Activated T-helper 17 cell treated with anti-CD3 and anti-CD28 coated beads, Interleukin-2, amount 50 U/mL, for 72 hours (primary cell): ENCODE measurements around the gene RPL28. TPM values are rescaled to one million over a fixed set of nuclear protein-coding genes. Genes with fewer than 3 reads are reported as not detected.

Experiments
- ATAC-seq: fragments of 150-1000 bp; cut with Tn5 transposase; replicated peaks from 2 replicates; pipeline ENCODE4 v1.10.0; 2021; ENCODE audit warnings: mild to moderate bottlenecking, moderate library complexity
- H3K27ac Mint-ChIP-seq: one replicate; pipeline ENCODE4 v1.8.0; 2022; ENCODE audit warnings: mixed read lengths
- H3K27me3 Mint-ChIP-seq: one replicate; pipeline ENCODE4 v1.8.0; 2022; ENCODE audit warnings: mixed read lengths
- H3K36me3 Mint-ChIP-seq: one replicate; pipeline ENCODE4 v1.8.0; 2022; ENCODE audit warnings: low read depth, mild to moderate bottlenecking, mixed read lengths
- H3K4me1 Mint-ChIP-seq: one replicate; pipeline ENCODE4 v1.8.0; 2022; ENCODE audit warnings: mixed read lengths
- H3K4me3 Mint-ChIP-seq: one replicate; pipeline ENCODE4 v1.8.0; 2022; ENCODE audit warnings: mild to moderate bottlenecking, mixed read lengths
- H3K9me3 Mint-ChIP-seq: one replicate; pipeline ENCODE4 v1.8.0; 2022; ENCODE audit warnings: mixed read lengths
- total RNA-seq, 2 donors: library from RNA; stranded (reverse); gene quantifications; one replicate each; pipeline ENCODE4 v1.2.3, GENCODE V29; 2022

Gene RPL28
- total RNA-seq, 2 donors from 2014 or later, result 2,155 to 2,438 TPM

DNA sequence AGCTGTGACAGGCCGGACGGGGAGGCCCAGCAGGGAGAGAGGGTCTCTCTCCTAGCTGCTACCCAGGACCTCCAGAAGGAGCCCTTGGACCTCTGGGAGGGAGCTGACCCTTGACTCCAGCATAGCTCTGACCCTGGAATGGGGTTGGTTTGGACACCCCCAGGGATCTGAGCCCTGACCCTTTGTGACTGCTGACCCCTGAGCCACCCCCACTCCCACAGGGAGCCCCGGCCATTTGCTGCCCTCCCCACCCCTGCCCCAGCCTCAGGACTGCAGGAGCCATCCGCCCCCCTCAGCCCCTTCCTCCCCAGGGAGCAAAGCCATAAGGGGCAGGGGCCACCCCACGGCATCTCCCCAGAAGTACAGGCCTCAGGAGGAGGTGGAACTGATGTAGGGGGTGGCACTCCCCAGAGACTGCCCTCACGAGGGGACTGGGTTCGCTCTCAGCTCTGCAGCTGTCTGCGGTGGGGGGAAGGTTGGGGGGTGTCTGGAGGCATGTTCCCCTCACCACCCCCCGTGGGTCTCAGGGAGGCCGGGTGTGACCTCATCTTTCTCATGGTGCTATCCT, 38.2 kb upstream of the RPL28 start:
- Mint-ChIP-seq H3K4me3 (no peak overlapping the region), H3K27ac (no peak overlapping the region), H3K27me3 (peaks cover 15% of the 10 kb centered on the region), H3K36me3 (peaks cover 20% of the 10 kb centered on the region), H3K4me1 (peaks cover 8% of the 10 kb centered on the region), H3K9me3 (no peaks in the 10 kb centered on the region)
- ATAC-seq, result no peak

DNA sequence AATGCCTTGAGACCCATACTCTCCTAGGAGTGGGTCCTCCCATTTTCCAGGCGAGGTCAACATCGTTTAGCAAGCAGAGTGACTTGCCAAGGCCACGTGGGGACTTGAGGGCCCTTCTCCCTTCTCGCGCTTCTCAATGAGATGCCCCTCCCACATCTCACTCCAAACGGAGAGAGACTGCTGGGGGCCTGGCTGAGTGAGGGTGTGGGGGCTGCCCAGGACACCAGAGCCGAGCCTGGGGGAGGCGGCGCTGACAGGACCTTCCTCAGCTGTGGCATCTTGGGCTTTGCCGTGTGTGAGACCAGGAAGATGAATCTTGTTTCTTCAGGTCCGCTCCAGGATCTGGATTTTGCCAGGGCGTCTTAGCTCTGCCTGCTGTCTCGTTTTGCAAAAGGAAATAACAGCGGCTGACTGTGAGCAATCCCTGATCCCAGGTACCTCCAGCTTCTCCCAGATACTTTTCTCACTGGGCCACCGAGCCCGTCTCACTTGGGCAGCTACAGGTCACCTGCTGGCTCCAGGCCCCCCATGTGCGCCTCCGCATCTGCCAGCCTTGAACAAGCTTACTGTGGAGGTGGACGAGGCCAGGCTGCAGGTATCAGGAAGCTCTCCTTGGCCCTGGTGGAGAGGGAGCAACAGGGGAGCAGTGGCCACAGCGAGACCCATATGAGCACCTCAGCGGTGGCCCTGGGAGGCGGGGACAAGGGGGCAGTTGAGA, 37.3 kb upstream of the RPL28 start:
- peaks cover 17% of the 10 kb centered on the region for H3K4me1 Mint-ChIP-seq
- no peak for ATAC-seq
- H3K27me3 Mint-ChIP-seq, result peaks cover 23% of the 10 kb centered on the region
- no peaks in the 10 kb centered on the region for H3K9me3 Mint-ChIP-seq
- no peak overlapping the region for H3K4me3 Mint-ChIP-seq
- H3K27ac Mint-ChIP-seq, result no peak overlapping the region
- peaks cover 23% of the 10 kb centered on the region for H3K36me3 Mint-ChIP-seq

DNA sequence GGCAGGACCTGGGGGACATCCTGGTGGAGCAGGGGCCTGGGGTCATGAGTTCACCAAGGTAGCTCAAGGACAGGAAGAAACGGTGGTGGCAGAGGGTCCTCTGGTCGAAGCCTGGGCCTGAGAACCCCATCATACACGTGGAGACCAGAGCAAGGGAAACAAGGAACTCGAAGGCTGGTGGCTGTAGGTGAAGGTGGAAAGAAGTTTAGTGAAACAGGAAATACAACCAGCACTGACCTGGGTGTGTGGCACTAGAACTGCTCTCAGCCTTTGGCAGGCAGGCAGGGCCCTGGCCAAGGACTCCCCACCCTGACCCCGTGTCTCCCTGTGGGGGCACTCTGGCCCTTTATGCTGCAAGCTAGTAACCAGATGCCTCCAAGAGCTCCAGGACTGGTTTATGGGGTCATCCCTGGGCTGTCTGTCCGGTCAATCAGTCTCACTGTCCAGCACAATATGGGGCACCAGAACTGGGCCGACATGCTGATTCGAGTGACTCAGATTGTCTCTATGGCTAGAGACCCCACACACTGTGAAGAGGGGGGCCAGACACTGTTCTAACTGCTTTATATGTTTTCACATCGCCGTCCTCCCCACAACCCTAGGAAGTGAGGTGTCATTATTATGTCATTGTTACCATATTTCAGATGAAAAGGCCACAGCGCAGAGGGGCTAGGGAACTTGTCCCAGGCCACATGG, 35.0 kb upstream of the RPL28 start:
- Mint-ChIP-seq H3K4me1 (peaks cover 17% of the 10 kb centered on the region), H3K9me3 (no peaks in the 10 kb centered on the region), H3K27ac (no peak overlapping the region), H3K27me3 (peaks cover 30% of the 10 kb centered on the region), H3K36me3 (peaks cover 11% of the 10 kb centered on the region), H3K4me3 (no peak overlapping the region)
- ATAC-seq, result no peak

GRCh38 chr19:55352040-55352439, 33.7 kb upstream of the RPL28 start:
- no peak overlapping the region for H3K27ac Mint-ChIP-seq

DNA sequence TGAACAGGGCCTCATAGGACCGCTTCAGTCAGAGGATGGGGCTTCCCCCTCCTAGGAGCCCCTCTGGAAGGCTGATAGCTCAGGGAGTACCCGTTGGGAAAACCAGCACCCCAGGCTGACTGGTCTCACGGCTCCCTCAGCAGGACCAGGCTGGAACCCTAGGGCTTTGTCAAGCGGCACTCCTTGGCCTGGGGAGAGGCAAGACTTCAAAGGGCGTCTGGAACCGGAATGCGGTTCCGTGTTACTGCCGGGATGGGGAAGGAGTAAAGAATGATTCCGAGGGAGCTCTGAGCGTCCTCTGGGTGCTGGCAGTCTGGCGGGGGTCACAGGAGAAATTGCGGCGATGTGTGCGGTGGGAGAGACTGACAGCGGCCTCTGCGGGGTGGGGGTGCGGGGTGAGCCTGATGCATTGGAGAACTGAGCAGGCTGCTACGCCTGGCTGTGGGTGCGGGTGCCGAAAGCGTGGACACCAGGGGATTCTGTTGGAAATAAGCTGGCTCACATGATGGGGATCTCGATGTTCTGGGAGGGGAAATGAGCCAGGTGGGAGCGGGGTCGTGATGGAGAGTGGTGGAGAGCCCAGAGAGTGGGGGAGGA, 33.1 kb upstream of the RPL28 start:
- Mint-ChIP-seq H3K4me3 (peak overlapping the region; percentile 68), H3K27ac (no peak overlapping the region), H3K27me3 (peaks cover 36% of the 10 kb centered on the region), H3K9me3 (no peaks in the 10 kb centered on the region), H3K4me1 (peaks cover 17% of the 10 kb centered on the region), H3K36me3 (peaks cover 11% of the 10 kb centered on the region)
- ATAC-seq, result no peak

More at GRCh38 chr19:55352040-55352439, 33.7 kb upstream of the RPL28 start:
- Mint-ChIP-seq H3K4me1 (peaks cover 17% of the 10 kb centered on the region), H3K4me3 (no peak overlapping the region), H3K36me3 (peaks cover 11% of the 10 kb centered on the region), H3K9me3 (no peaks in the 10 kb centered on the region), H3K27me3 (peaks cover 31% of the 10 kb centered on the region)
- no peak for ATAC-seq

DNA sequence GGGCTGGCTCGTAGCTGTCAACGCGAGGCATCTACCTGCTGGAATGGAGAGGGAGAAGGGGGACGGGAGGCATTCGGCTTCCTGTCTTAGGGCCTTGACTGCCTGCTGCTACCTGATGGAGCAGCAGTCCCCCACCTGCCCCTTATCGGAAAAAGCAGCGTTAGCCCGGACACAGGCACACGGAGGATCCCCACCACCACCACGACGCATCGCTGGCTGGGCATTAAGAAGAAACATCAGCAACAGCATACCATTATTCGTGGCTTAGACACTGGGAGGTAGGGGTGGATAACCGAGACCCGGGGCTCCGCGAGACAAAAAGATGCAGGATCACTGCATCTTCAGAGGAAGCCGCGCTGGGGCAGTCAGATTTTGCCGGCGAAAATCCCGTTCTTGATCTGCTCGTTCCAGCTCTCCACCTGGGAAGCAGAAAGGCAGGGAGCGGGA, 32.4 kb upstream of the RPL28 start:
- ATAC-seq, result no peak
- Mint-ChIP-seq H3K27me3 (peaks cover 36% of the 10 kb centered on the region), H3K27ac (no peak overlapping the region)

DNA sequence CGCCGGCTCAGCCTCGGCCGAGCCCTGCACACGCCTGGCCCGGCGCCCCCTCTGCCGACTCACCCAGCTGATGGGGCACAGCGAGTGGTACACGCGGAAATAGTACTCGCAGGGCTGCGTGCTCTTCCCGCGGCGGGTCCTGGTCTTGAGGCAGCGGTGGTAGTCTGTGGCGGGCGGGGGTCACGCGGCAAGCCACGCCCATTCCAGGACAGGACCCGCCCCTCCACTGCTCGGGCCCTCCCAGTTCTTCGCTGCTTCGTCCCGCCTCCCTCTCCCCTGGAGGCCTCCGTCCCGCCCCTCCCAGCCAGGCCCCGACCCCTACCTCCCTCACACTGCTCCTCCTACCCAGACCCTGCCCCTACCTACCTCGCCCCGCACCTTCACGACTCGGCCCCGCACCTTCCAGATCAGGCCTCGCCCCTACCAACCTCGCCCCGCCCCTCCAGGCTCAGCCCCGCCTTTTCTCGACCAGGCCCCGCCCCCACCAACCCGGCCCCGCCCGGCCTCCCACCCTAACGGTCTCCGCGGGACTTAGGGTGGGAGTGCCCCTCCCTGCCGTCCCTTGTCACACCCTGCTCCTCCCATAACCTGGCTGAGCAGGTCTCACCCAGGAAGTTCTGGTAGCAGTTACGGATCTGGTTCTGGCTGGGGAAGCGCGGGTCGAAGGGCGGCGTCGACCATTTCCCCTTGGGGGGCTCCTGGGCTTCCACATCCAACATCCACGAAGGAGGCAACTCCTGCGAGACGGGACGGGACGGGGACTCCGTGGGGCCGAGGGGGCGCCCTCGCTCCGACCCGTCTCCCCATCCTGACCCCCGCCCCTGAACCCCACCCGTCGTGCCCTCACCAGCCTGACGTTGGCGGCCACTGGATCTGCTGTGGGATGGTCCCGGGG, 31.7 kb upstream of the RPL28 start:
- Mint-ChIP-seq H3K27ac (no peak overlapping the region), H3K36me3 (peaks cover 11% of the 10 kb centered on the region), H3K4me1 (peaks cover 17% of the 10 kb centered on the region), H3K27me3 (peaks cover 36% of the 10 kb centered on the region), H3K4me3 (peak overlapping the region; percentile 68), H3K9me3 (no peaks in the 10 kb centered on the region)
- peak; percentile 84 for ATAC-seq

More for the DNA sequence above, 32.4 kb upstream of the RPL28 start:
- H3K36me3 Mint-ChIP-seq, result peaks cover 11% of the 10 kb centered on the region
- no peaks in the 10 kb centered on the region for H3K9me3 Mint-ChIP-seq
- H3K4me1 Mint-ChIP-seq, result peaks cover 17% of the 10 kb centered on the region
- H3K4me3 Mint-ChIP-seq, result peak overlapping the region; percentile 68

DNA sequence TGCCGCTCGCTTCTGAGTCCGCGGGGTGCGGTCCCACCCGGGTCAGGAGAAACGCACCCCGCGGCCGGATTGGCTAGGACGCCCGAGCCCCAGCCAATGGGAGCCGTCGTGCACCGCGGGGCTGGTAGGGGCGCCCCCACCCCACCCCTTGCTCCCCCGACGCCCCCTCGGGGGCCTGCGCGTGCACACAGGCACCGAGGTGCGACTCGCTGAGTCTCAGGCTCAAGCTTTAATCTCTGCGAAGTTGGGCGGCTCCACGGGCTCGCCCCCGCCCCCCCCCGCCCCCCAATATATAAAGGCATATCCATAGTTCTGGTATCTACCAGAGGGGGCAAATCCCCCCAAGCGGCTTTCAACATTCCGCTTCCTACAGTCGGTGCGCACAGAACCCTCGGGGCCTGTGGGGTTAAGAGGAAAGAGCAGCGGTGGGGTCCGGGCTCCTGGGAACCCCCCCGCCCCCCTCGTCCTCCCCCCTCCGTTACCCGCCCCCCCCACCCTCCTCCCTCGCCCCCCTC, 31.0 kb upstream of the RPL28 start, which contains the start of gene COX6B2:
TSS of gene COX6B2 (minus strand) at position 22 of the 515 bp plus-strand sequence. CDS start 198 bp downstream, outside the sequence.
- Mint-ChIP-seq H3K4me3 (peak within 1 kb of the TSS; percentile 68), H3K4me1 (peaks cover 17% of the 10 kb centered on the region), H3K9me3 (no peaks in the 10 kb centered on the region), H3K27me3 (peaks cover 36% of the 10 kb centered on the region), H3K36me3 (peaks cover 11% of the 10 kb centered on the region), H3K27ac (no peak within 1 kb of the TSS)
- ATAC-seq, result no peak

DNA sequence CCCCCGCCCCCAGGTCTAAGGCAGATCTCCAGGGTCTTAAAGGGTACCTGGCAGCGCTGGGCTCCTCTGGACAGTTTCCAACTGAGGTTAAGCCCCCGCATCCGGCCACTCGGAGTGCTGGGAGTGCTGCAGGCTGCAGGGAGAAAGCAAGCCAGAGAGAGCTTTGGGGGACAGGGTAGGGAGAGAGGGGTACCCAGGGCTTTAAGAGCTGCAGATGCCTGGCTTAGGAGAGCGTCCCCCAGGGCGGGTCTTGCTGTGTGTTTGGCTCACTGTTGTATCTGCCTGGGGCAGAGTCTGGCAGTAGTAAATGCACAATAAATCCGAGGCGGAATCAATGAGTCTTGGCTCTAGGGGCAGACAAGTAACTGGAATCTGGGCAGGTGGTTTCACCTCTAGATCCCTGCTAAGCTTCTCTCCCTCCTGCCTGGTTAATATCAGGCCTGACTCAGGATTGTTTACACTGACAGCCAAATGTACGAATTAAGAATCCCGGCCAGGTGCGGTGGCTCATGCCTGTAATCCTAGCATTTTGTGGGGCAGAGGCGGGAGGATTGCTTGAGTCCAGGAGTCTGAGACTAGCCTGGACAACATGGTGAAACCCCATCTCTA, 30.4 kb upstream of the RPL28 start:
- Mint-ChIP-seq H3K9me3 (no peaks in the 10 kb centered on the region), H3K4me1 (peaks cover 17% of the 10 kb centered on the region), H3K27ac (no peak overlapping the region), H3K36me3 (peaks cover 11% of the 10 kb centered on the region), H3K27me3 (peaks cover 36% of the 10 kb centered on the region), H3K4me3 (no peak overlapping the region)
- no peak for ATAC-seq

DNA sequence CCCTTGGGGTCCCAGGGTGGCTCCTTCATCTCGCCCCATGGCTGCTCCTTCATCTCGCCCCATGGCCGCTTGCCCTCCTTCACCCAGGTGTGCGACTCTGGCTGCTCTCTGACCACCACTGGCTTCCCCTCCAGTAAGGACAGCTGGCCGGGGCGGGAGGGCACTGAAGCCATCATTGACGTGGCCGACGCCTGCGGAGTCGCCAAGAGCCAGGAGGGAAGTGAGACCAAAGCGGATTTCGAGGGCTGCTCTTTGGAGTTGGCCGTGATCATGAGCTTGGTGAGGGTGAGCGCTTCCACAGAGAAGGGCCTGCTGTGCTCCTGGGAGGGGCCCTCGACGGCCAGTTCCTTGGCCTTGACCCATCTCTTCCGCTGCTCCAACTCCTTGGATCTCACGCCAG, 27.2 kb upstream of the RPL28 start:
- ATAC-seq, result no peak
- H3K4me3 Mint-ChIP-seq, result no peak overlapping the region
- H3K4me1 Mint-ChIP-seq, result no peaks in the 10 kb centered on the region

DNA sequence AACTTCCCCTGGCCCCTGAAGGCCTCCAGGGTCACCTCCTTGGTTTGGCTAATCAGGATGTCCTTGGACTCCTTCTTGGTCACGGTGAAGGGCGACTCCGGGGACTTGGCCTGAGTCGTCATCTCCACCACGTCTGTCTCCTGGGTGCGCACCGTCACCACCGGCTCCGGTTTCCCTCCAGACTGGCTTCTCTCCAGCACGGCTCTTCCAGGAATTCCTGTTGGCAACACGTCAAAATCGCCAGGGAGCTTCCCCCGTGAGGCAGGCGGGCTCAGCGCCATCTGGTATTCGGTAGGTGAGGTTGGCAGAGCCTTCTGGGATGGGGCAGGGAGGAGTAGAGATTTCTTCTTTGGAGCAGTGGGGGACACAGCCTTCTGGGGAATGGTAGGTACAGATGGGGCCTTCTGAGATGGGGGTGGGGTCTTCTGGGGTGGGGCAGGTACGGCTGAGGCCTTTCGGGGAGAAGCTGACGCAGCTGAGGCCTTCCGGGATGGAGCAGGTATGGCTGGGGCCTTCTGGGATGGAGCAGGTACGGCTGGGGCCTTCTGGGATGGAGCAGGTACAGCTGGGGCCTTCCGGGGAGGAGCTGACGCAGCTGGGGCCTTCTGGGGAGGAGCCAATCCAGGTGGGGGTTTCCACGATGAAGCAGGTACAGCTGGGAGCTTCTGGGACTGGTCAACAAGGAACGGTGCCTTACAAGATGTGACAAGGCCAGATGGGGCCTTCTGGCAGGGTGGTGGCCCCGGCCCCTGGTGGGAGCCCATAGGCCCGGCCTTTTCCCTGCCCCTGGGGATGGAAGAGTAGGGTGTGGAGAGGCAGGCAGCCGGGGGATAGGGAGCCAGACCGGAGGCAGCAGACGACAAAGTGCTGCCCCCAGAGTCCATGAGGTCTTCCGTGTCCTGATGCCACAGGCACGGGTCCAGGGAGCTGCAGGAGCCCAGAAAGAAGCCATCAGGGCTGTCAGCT, 26.5 kb upstream of the RPL28 start:
- Mint-ChIP-seq H3K36me3 (no peaks in the 10 kb centered on the region), H3K9me3 (no peaks in the 10 kb centered on the region), H3K4me1 (no peaks in the 10 kb centered on the region), H3K27me3 (peaks cover 12% of the 10 kb centered on the region), H3K4me3 (no peak overlapping the region), H3K27ac (no peak overlapping the region)
- no peak for ATAC-seq

More for the DNA sequence above, 27.2 kb upstream of the RPL28 start:
- H3K36me3 Mint-ChIP-seq, result peaks cover under 1% of the 10 kb centered on the region
- H3K9me3 Mint-ChIP-seq, result no peaks in the 10 kb centered on the region
- H3K27me3 Mint-ChIP-seq, result peaks cover 12% of the 10 kb centered on the region
- H3K27ac Mint-ChIP-seq, result no peak overlapping the region

- Mint-ChIP-seq H3K27ac (no peak overlapping the region), H3K36me3 (no peaks in the 10 kb centered on the region), H3K4me1 (no peaks in the 10 kb centered on the region), H3K27me3 (peaks cover 6% of the 10 kb centered on the region), H3K4me3 (no peak overlapping the region), H3K9me3 (no peaks in the 10 kb centered on the region)
- no peak for ATAC-seq
Measured at GRCh38 chr19:55360902-55361301, 24.8 kb upstream of the RPL28 start.
